ENCODE results near the gene RABGAP1L.

- no peak for TF ChIP-seq POLR2A (IDR thresholded peaks at IDR 0.05; ENCODE audit: low read depth, low read length)
- no peak for TF ChIP-seq POLR2AphosphoS5 (IDR thresholded peaks at IDR 0.05; ENCODE audit: low read depth, low read length)
- TF ChIP-seq SPI1 (IDR thresholded peaks at IDR 0.05; ENCODE audit: low read depth, low read length) = no peak
- TF ChIP-seq TAF1 (IDR thresholded peaks at IDR 0.05; ENCODE audit: low read depth, low read length) = no peak
- no peak for TF ChIP-seq PAX5 (IDR thresholded peaks at IDR 0.05; ENCODE audit: insufficient read depth, low read length, severe bottlenecking)
Measured at GRCh38 chr1:174358344-174358743, 199.0 kb downstream of the RABGAP1L start.
